Bronchial epithelial cell (primary cell): ENCODE data around the gene GPR25. TPM values are rescaled to one million over a fixed set of nuclear protein-coding genes. Genes with fewer than 3 reads are reported as not detected.

Experiments used
- total RNA-seq: library from RNA; depleted of rRNA; stranded (reverse); fragments of >200 nt; gene quantifications from 2 replicates; pipeline ENCODE4 v1.2.1, GENCODE V29; 2014

The GPR25 gene
- total RNA-seq, 1 donor from 2014 or later, result not detected

Other genes starting within 250 kb of the GPR25 start
- 12.7 and 12.9 TPM in 2 replicates for gene DDX59, start 203.1 kb upstream of the GPR25 start, total RNA-seq
- gene CAMSAP2, start 134.1 kb upstream of the GPR25 start, total RNA-seq, result 75.0 and 96.9 TPM in 2 replicates
- 28.7 and 39.7 TPM in 2 replicates for gene INAVA, start 21.9 kb downstream of the GPR25 start, total RNA-seq
- gene KIF21B, start 150.7 kb downstream of the GPR25 start, total RNA-seq, result 4.2 and 5.6 TPM in 2 replicates
- gene CACNA1S, start 239.4 kb downstream of the GPR25 start, total RNA-seq, result not detected in 2 replicates